ENCODE results near the gene SH3BP4.

GRCh38 chr2:235007664-235008457 lies 56.0 kb downstream of the SH3BP4 start:
- no peak for TF ChIP-seq POLR2A (IDR thresholded peaks at IDR 0.05)
- TF ChIP-seq, protein P1, sequence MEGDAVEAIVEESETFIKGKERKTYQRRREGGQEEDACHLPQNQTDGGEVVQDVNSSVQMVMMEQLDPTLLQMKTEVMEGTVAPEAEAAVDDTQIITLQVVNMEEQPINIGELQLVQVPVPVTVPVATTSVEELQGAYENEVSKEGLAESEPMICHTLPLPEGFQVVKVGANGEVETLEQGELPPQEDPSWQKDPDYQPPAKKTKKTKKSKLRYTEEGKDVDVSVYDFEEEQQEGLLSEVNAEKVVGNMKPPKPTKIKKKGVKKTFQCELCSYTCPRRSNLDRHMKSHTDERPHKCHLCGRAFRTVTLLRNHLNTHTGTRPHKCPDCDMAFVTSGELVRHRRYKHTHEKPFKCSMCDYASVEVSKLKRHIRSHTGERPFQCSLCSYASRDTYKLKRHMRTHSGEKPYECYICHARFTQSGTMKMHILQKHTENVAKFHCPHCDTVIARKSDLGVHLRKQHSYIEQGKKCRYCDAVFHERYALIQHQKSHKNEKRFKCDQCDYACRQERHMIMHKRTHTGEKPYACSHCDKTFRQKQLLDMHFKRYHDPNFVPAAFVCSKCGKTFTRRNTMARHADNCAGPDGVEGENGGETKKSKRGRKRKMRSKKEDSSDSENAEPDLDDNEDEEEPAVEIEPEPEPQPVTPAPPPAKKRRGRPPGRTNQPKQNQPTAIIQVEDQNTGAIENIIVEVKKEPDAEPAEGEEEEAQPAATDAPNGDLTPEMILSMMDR (IDR thresholded peaks at IDR 0.05), result no peak

All from Peyer's patch (tissue), 4 donors.